Measurements from ENCODE around the gene SLC37A4.

- TF ChIP-seq, protein P1, sequence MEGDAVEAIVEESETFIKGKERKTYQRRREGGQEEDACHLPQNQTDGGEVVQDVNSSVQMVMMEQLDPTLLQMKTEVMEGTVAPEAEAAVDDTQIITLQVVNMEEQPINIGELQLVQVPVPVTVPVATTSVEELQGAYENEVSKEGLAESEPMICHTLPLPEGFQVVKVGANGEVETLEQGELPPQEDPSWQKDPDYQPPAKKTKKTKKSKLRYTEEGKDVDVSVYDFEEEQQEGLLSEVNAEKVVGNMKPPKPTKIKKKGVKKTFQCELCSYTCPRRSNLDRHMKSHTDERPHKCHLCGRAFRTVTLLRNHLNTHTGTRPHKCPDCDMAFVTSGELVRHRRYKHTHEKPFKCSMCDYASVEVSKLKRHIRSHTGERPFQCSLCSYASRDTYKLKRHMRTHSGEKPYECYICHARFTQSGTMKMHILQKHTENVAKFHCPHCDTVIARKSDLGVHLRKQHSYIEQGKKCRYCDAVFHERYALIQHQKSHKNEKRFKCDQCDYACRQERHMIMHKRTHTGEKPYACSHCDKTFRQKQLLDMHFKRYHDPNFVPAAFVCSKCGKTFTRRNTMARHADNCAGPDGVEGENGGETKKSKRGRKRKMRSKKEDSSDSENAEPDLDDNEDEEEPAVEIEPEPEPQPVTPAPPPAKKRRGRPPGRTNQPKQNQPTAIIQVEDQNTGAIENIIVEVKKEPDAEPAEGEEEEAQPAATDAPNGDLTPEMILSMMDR (IDR thresholded peaks at IDR 0.05) = no peak
- no peak for TF ChIP-seq REST (IDR thresholded peaks at IDR 0.05)
Observed at GRCh38 chr11:119023741-119024140, 6.9 kb downstream of the SLC37A4 start.

Data from A549 (cell line).